Stimulated activated CD8-positive, alpha-beta memory T cell treated with anti-CD3 and anti-CD28 coated beads, Interleukin-12 subunit alpha, Interleukin-12 subunit beta, amount 100 ng/mL, for 1 hour (primary cell): Measurements from ENCODE around the gene APOL6.

ENCODE experiments used
- DNase-seq: peaks from one replicate; pipeline ENCODE4 v3.0.0-alpha.2; 2020; ENCODE audit warnings: low read depth

APOL6 gene

GRCh38 chr22:35648066-35649025 is at the start of gene APOL6:
APOL6 (plus strand) TSS chr22:35648446; CDS start chr22:35656426, 7,980 bp downstream.
- DNase-seq = peak; percentile 32

GRCh38 chr22:35599364-35599763 is 48.9 kb upstream of the APOL6 start:
- no peak for DNase-seq

GRCh38 chr22:35600476-35600875 is 47.8 kb upstream of the APOL6 start:
- DNase-seq = no peak

GRCh38 chr22:35601013-35601580 is 47.1 kb upstream of the APOL6 start:
- no peak for DNase-seq

- no peak for DNase-seq
Measured at GRCh38 chr22:35601743-35602615, 46.3 kb upstream of the APOL6 start.

GRCh38 chr22:35604621-35605368 is 43.5 kb upstream of the APOL6 start:
- no peak for DNase-seq

GRCh38 chr22:35605369-35605680 is 42.9 kb upstream of the APOL6 start:
- no peak for DNase-seq

GRCh38 chr22:35605851-35606481 is 42.3 kb upstream of the APOL6 start:
- DNase-seq = no peak

GRCh38 chr22:35606916-35607315 is 41.3 kb upstream of the APOL6 start:
- DNase-seq = no peak

GRCh38 chr22:35608088-35608487 is 40.2 kb upstream of the APOL6 start:
- no peak for DNase-seq

GRCh38 chr22:35609261-35609660 is 39.0 kb upstream of the APOL6 start:
- DNase-seq = no peak

GRCh38 chr22:35609761-35610160 is 38.5 kb upstream of the APOL6 start:
- DNase-seq = no peak

- no peak for DNase-seq
Measured at GRCh38 chr22:35610741-35611140, 37.5 kb upstream of the APOL6 start.

- no peak for DNase-seq
Measured at GRCh38 chr22:35611200-35611890, 36.9 kb upstream of the APOL6 start.

GRCh38 chr22:35611891-35612576 is 36.2 kb upstream of the APOL6 start:
- DNase-seq = no peak

GRCh38 chr22:35612903-35613302 is 35.3 kb upstream of the APOL6 start:
- DNase-seq = no peak

GRCh38 chr22:35614404-35614803 is 33.8 kb upstream of the APOL6 start:
- no peak for DNase-seq

GRCh38 chr22:35615156-35615555 is 33.1 kb upstream of the APOL6 start:
- no peak for DNase-seq

- no peak for DNase-seq
Measured at GRCh38 chr22:35616043-35616442, 32.2 kb upstream of the APOL6 start.

GRCh38 chr22:35617137-35617755 is 31.0 kb upstream of the APOL6 start, which contains the start of gene MB:
MB (minus strand) TSS chr22:35617329; CDS start chr22:35617257, 72 bp downstream.
- DNase-seq = no peak
